GM21423 (cell line): ENCODE data around the gene PRSS56.

Source experiments
- ATAC-seq: cut with Tn5 transposase; IDR thresholded peaks from one replicate; pipeline ENCODE4 v1.9.1; 2021; ENCODE audit warnings: mild to moderate bottlenecking, moderate library complexity; ENCODE audit not compliant: unreplicated experiment

The PRSS56 gene

GRCh38 chr2:232486558-232487384 is 33.4 kb upstream of the PRSS56 start:
- no peak for ATAC-seq

GRCh38 chr2:232487385-232488096 is 32.6 kb upstream of the PRSS56 start, which contains the start of gene ECEL1:
Gene ECEL1 (minus strand): TSS chr2:232487834. CDS start chr2:232486653, 1,181 bp downstream.
- ATAC-seq, result no peak

GRCh38 chr2:232488097-232488711 is 32.0 kb upstream of the PRSS56 start:
- no peak for ATAC-seq

- ATAC-seq, result no peak
Observed at GRCh38 chr2:232488721-232489300, 31.4 kb upstream of the PRSS56 start.

GRCh38 chr2:232489516-232490220 is 30.5 kb upstream of the PRSS56 start:
- ATAC-seq, result no peak

- ATAC-seq, result no peak
Observed at GRCh38 chr2:232490221-232491138, 29.7 kb upstream of the PRSS56 start.

GRCh38 chr2:232491139-232491780 is 28.9 kb upstream of the PRSS56 start:
- ATAC-seq, result no peak

GRCh38 chr2:232492236-232492848 is 27.8 kb upstream of the PRSS56 start:
- no peak for ATAC-seq

GRCh38 chr2:232492963-232493700 is 27.1 kb upstream of the PRSS56 start:
- no peak for ATAC-seq

- no peak for ATAC-seq
Observed at GRCh38 chr2:232493701-232494474, 26.3 kb upstream of the PRSS56 start.

- ATAC-seq, result no peak
Observed at GRCh38 chr2:232494542-232494941, 25.6 kb upstream of the PRSS56 start.

GRCh38 chr2:232495292-232495691 is 24.9 kb upstream of the PRSS56 start:
- ATAC-seq, result no peak

GRCh38 chr2:232496501-232497270 is 23.5 kb upstream of the PRSS56 start:
- ATAC-seq, result no peak

- ATAC-seq, result no peak
Observed at GRCh38 chr2:232497348-232497747, 22.8 kb upstream of the PRSS56 start.

GRCh38 chr2:232498452-232498851 is 21.7 kb upstream of the PRSS56 start:
- no peak for ATAC-seq

- ATAC-seq, result no peak
Observed at GRCh38 chr2:232501331-232501771, 18.8 kb upstream of the PRSS56 start.
